Fibroblast of the aortic adventitia (primary cell): ENCODE measurements around the gene SLX1A. TPM values are rescaled to one million over a fixed set of nuclear protein-coding genes. Genes with fewer than 3 reads are reported as not detected.

Source experiments
- DNase-seq: peaks from one replicate; pipeline ENCODE4 v3.0.0-alpha.2; 2010; ENCODE audit warnings: low read depth
- H3K4me3 ChIP-seq: 2 replicates; pipeline ENCODE4 v1.5.1; 2011; ENCODE audit warnings: low read depth, mild to moderate bottlenecking, control low read depth, low read length, moderate library complexity
- CTCF ChIP-seq: IDR thresholded peaks from 2 replicates; pipeline ENCODE4 v1.5.1; 2011; ENCODE audit warnings: mild to moderate bottlenecking, low read length, control low read depth, inconsistent platforms; ENCODE audit not compliant: insufficient read depth
- total RNA-seq: library from RNA; depleted of rRNA; stranded (reverse); fragments of >200 nt; gene quantifications from 2 replicates; pipeline ENCODE4 v1.2.3, GENCODE V29; 2012; ENCODE audit warnings: low replicate concordance

The SLX1A gene
- total RNA-seq, 1 donor, result 12.0 TPM

DNA sequence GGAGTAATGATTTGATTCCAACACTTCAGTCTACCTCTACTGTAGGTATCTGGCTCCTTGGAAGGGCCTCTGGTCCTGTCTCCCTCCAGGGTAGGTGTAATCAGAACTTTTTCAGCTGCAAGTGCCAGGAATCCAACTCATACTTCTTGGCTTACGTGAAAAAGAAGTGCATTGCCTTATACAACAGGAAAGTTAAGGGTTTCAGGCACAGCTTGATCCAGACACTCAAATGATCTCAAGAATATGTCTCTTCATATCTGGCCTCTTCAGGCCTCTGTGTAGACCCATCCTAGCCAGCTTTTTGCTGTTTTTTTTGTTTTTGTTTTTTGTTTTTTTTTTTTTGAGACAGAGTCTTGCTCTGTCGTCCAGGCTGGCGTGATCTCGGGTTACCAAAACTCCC, 14.5 kb upstream of the SLX1A start:
- DNase-seq, result no peak
- TF ChIP-seq CTCF, result no peak
- H3K4me3 ChIP-seq, result no peak overlapping the region

DNA sequence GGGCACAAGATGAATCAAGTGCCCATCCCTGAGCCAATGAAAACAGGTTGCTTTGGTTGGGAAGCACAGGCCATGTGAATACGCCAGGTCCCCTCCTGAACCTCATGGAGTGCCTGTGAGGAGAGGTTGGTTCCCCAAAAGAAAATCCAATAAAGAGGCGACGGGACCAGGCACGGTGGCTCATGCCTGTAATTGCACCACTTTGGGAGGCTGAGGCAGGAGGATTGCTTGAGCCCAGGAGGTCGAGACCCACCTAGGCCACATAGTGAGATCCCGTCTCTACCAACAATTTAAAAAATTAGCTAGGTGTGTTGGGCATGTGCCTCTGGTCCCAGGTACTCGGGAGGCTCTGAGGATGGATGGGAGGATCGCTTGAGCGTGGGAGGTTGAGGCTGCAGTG, 13.7 kb upstream of the SLX1A start:
- H3K4me3 ChIP-seq, result no peak overlapping the region
- no peak for DNase-seq
- no peak for TF ChIP-seq CTCF

- no peak for TF ChIP-seq CTCF
- DNase-seq, result no peak
- H3K4me3 ChIP-seq, result no peak overlapping the region
These were observed 12.9 kb upstream of the SLX1A start for GRCh38 chr16:30180741-30181140.

DNA sequence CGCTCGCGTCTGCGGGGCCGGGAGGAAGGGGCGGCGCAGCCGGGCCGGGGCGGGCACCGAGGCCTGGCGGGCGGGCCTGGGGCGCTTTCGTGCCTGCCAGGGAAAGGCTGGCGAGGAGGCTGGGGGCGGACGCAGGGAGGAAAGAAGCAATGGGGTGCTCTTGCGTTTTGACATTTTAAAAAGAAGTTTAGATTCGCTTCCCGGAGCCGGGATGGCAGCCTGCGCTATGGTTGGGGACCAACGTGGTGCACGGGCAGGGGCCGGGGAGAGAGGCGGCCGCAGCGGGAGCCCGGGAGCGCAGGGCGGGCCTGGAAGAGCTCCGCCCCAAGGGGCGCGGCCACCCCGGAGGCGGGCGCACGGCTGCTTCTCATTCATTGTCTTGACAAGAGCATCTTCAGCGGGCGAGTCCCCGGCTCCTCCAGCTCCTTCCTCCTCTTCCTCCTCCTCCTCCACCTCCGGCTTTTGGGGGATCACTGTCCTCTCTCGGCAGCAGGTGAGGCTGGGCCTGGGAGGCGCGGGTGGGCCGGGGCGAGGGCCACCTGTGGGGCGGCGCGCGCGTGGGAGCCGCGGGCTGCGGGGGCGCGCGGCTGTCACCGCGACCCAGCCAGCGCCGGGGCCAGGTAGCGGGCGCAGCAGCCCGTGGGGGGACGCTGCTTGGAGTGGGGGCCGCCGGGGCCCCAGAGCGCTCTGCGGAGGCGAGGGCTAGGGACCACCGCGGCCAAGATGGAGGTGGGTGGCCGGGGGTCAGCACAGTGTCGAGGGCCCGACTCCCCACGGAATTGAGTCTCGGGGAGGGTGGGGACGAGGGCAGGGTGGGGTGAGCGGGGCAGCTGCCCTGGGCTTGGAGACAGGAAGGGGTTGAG, 10.2 kb upstream of the SLX1A start, which contains the start of gene CORO1A:
TSS of gene CORO1A (plus strand) at position 370 of the 863 bp plus-strand sequence. CDS start 1,608 bp downstream, outside the sequence.
- TF ChIP-seq CTCF, result no peak
- peak; percentile 52 for DNase-seq
- H3K4me3 ChIP-seq, result peak within 1 kb of the TSS; percentile 63

GRCh38 chr16:30184096-30184890, 9.4 kb upstream of the SLX1A start:
- no peak overlapping the region for H3K4me3 ChIP-seq
- TF ChIP-seq CTCF, result no peak
- no peak for DNase-seq

GRCh38 chr16:30184891-30185682, 8.6 kb upstream of the SLX1A start:
- no peak for DNase-seq
- no peak overlapping the region for H3K4me3 ChIP-seq
- no peak for TF ChIP-seq CTCF
